ENCODE data around the gene STRN3.
A peak's percentile ranks its signal among the peaks of the same experiment; 100 is the strongest.
"Not testable (repeated sequence)": the region's sequence is repeated elsewhere in the genome, so short reads cannot be mapped to it uniquely, and the experiment has no call there.

STRN3 gene

GRCh38 chr14:31030469-31030868 is 4.3 kb upstream of the STRN3 start:
- DNase-seq: no peak

- no peak for DNase-seq
These were observed 3.1 kb upstream of the STRN3 start for GRCh38 chr14:31029016-31029970.

GRCh38 chr14:31027847-31028246 is 1.7 kb upstream of the STRN3 start:
- DNase-seq: no peak

- DNase-seq: peak; percentile 93
These were observed 464 bp upstream of the STRN3 start for GRCh38 chr14:31026450-31027235.

- DNase-seq: peak; percentile 64
These were observed 657 bp downstream of the STRN3 start, which contains the start of gene AP4S1 for GRCh38 chr14:31025367-31026076. Gene AP4S1, plus strand, starts transcription at chr14:31025649. Its CDS starts 40,548 bp downstream, at chr14:31066197.

- DNase-seq: no peak
These were observed 1.4 kb downstream of the STRN3 start for GRCh38 chr14:31024577-31025366.

- no peak for DNase-seq
These were observed 2.1 kb downstream of the STRN3 start for GRCh38 chr14:31024010-31024480.

- DNase-seq: no peak
These were observed 3.8 kb downstream of the STRN3 start for GRCh38 chr14:31022386-31022785.

- no peak for DNase-seq
These were observed 4.6 kb downstream of the STRN3 start for GRCh38 chr14:31021576-31021949.

GRCh38 chr14:31020834-31021575 is 5.2 kb downstream of the STRN3 start:
- no peak for DNase-seq

GRCh38 chr14:31018057-31018645 is 8.0 kb downstream of the STRN3 start:
- no peak for DNase-seq

GRCh38 chr14:31013841-31014240 is 12.3 kb downstream of the STRN3 start:
- no peak for DNase-seq

GRCh38 chr14:31010935-31011334 is 15.2 kb downstream of the STRN3 start:
- DNase-seq: no peak

- no peak for DNase-seq
These were observed 16.2 kb downstream of the STRN3 start for GRCh38 chr14:31009836-31010574.

- DNase-seq: no peak
These were observed 19.5 kb downstream of the STRN3 start for GRCh38 chr14:31006703-31007102.

- not testable (repeated sequence) for DNase-seq
These were observed 22.2 kb downstream of the STRN3 start for GRCh38 chr14:31004007-31004406.

GRCh38 chr14:31003284-31003683 is 22.9 kb downstream of the STRN3 start:
- no peak for DNase-seq

GRCh38 chr14:31001339-31001658 is 24.9 kb downstream of the STRN3 start:
- DNase-seq: no peak

GRCh38 chr14:31000629-31001338 is 25.4 kb downstream of the STRN3 start:
- no peak for DNase-seq
